HG03066 (cell line): ENCODE measurements around the gene ZNF12.
"Not testable (repeated sequence)": the region's sequence is repeated elsewhere in the genome, so short reads cannot be mapped to it uniquely, and the experiment has no call there.

Experiments
- ATAC-seq: cut with Tn5 transposase; IDR thresholded peaks from one replicate; pipeline ENCODE4 v1.9.1; 2021; ENCODE audit warnings: low read depth; ENCODE audit not compliant: unreplicated experiment

Gene ZNF12

GRCh38 chr7:6700793-6701192 is 6.0 kb downstream of the ZNF12 start:
- no peak for ATAC-seq

DNA sequence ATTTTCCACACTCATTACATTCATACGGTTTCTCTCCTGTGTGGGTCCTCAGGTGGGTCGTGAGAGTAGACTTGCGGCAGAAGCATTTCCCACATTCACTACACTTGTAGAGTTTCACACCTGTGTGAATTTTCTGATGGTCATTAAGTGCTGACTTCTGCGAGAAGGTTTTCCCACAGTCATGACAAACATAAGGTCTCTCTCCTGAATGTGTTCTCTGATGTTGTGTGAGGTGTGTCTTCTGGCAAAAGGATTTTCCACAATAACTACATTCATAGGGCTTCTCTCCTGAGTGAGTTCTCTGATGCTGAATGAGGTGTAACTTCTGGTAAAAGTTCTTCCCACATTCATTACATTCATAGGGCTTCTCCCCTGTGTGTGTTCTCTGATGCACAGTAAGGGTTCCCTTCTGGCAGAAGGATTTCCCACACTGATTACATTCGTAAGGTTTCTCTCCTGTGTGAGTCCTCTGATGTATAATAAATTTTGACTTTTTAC is 15.1 kb downstream of the ZNF12 start:
- no peak for ATAC-seq

GRCh38 chr7:6691103-6691502 is 15.6 kb downstream of the ZNF12 start:
- no peak for ATAC-seq

- no peak for ATAC-seq
Measured at GRCh38 chr7:6680146-6680545, 26.6 kb downstream of the ZNF12 start.

GRCh38 chr7:6675807-6676405 is 30.8 kb downstream of the ZNF12 start:
- ATAC-seq: no peak

- not testable (repeated sequence) for ATAC-seq
Measured at GRCh38 chr7:6670851-6671250, 35.9 kb downstream of the ZNF12 start.

DNA sequence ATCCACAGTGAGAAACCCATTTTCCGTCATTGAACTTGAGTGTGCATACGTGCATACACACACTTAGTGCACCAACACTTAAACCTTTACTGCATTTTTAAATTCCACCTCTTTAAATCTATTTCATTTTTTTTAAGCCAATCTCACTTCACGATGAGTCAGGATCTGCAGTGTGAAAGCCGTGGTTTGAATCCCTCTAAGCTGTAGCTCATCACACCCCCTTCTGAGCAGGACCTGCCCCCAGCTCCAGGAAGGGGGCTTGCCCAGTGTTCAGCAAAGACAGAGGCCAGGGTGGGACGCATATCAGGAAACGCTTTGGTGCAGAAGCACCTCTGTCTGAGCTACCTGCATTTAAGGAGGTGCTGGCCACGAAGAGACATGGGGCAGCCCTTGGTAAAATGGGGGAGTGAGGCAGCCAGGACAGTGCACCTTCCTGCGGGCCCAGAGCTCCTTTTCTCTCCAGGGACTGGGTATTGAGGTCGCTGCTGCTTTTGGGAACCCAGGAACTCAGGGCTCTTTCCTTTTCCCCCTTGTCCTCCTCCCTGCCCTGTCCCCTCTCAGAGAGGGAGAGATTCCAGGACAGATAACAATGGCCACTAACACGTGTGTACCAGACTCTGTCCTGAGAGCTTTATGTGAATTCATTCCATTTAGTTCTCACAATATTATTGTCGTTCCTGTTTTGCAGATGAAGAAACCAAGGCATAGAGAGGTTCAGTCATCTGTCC is 48.0 kb downstream of the ZNF12 start:
- no peak for ATAC-seq

DNA sequence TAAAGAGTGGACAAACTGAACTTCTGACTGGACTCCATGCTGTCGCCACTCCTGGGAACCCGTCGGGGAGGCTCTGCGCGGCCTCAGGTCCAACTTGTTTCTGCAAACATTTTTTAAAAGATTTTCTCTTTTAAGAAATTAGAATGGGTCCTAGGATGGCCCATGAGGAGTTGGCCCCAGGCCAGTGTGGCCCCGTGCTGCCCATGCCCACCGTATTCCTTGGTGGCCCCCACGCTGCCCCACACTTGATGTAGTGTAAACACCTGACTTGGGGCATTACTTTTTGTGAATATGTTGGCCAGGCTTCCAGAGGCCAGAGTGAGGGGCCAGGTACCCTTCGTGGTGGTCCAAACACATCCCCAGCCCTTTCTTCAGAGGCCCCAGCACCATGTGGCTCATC is 50.3 kb downstream of the ZNF12 start:
- ATAC-seq: no peak

DNA sequence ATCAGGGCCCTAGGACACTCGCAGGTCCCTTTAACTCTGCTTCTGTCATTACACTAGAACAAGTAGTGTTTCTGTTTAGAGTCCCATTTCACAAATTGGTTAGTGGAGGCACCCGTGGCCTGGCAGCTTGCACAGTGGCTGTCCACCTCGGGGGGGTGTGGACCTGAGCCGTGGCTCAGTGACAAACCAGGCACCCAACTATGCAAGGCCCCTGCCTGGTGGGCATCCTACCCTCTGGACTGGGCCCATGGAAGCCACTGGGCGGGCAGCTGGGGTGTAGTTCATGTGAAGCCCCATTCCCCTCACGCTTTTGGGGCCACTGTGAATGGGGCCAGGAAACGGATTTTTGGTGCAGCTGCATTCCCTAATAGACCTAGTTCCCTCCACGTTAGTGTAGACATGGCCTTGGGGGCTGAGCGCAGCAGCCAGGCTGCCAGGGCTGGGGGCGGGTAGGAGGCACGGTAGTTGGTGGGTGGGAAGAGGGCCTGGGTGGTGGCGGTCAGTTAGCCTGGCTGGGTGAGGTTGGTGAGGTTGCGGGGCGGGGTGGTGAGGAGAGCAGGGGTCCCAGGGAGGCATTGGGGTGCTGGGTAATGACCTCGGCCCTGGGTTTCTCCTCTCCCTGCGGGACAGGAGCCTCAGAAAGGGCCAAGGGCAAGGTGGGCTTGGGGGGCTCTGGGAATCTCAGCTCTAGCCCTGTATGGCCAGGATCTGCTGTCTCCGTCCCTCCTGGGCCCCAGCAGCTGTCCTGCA is 50.9 kb downstream of the ZNF12 start:
- no peak for ATAC-seq

DNA sequence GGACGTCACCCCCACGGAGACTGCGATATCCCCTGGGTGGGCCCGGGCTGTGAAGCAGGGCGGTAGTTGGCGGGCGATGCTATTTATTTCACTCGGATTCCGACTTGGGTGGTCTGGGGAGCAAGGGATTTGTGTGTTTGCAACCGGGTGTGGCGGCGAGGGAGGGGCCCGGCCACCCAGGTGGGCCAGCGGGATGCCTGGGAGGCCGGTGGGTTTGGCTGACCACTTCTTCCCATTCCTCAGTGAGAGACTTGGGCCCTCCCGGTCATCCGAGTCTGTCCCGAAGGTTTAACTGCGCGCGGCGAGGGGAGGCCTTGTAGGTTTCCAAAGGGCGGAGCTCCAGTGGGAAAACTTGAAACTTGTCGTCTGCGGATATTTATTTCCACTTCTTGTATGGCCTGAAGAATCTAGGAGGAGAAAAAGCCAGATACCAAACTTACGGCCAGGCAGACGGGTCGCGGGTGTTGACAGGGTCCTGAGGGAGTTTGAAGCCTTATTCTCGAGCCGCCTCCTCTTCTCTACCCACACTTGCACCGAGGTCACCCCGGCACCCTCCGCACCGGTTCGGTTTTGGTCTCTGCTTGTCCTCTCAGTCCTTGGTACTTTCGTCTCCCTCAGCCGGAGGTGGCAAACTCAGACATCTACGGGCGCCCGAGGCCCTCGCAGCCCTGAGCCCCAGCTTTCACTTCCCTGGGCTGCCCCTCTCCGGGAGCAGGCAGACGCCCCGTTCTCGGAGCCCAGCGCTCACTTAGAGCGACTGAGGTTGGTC is 51.7 kb downstream of the ZNF12 start:
- ATAC-seq: no peak

DNA sequence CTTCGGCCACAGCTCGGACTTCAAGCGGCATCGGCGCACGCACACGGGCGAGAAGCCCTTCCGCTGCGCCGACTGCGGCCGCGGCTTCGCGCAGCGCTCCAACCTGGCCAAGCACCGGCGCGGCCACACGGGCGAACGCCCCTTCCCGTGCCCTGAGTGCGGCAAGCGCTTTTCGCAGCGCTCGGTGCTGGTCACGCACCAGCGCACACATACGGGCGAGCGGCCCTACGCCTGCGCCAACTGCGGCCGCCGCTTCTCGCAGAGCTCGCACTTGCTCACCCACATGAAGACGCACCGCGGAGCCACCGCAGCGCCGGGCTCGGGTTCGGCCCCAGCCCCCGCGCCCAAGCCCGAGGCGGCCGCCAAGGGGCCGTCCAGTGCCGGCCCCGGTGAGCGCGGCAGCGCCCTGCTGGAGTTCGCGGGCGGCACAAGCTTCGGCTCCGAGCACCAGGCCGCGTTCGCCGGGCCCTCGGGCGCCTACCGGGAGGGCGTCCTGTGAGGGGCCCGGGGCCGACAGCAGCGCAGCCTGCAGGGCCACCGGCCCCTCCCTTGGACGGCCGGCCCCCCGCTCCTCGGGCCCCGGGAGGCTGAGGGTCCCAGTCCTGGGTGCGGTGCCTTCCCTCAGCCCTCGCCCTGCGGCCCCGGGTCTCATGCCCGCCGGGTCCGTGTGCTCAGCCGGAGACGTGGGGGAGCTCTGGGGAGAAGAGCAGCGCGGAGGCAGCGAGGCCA is 52.5 kb downstream of the ZNF12 start:
- no peak for ATAC-seq

DNA sequence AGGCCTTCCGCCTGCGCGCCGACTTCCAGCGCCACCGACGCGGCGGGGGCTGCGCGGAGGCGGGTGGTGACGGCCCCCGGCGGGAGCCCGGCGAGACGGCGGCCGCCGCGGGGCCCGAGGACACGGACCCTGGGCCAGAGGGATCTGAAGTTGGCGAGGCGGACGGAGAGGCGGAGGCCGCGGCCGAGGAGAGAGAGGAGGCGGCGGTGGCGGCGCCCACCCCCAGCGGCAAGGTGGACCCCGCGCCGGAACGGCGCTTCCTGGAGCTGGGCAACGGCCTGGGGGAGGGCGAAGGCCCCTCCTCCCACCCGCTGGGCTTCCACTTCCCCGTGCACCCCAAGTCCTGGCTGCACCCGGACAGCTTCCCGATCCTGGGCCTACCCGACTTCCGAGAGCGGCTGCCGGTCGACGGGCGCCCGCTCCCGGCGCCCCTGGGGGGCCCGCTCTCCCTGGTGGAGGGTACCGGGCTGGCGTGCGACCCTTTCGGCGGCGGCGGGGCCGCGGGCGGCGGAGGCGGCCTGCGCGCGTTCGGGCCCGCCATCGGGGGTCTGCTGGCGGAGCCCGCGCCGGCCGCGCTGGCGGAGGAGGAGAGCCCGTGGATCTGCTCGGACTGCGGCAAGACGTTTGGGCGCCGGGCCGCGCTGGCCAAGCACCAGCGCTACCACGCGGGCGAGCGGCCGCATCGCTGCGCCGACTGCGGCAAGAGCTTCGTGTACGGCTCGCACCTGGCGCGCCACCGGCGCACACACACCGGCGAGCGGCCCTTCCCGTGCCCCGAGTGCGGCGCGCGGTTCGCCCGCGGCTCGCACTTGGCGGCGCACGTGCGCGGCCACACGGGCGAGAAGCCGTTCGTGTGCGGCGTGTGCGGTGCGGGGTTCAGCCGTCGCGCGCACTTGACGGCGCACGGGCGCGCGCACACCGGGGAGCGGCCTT is 53.4 kb downstream of the ZNF12 start:
- ATAC-seq: no peak

- ATAC-seq: no peak
Measured at GRCh38 chr7:6652446-6653011, 54.2 kb downstream of the ZNF12 start.

DNA sequence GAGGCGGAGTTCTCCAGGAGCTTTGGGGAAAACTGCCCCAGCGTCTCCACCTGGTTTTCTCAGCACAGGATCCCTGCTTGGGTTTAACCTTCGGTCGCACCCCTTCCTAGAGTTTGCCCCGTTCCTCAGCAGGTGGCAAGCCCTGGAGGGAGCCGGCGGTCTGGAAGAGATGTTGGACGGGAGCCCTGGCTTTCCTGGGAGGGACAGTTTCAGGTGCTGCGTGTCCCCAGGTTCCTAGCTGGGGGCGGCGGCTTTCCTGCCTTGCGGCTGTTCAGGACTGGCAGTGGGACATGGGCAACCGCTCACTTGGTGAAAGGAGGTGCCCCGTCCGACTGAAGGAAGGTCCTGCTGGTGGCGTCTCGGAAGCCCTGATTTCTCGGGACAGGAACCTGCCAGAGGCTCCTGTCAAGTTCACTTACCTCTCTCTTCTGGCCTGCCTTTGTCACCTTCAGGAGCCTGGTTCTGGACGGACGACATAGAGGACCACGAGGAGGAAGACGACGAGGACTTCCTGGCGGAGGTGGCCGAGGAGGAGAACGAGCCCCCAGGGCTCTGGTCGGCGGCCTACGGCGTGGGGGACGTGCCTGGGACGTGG is 54.8 kb downstream of the ZNF12 start:
- ATAC-seq: no peak

DNA sequence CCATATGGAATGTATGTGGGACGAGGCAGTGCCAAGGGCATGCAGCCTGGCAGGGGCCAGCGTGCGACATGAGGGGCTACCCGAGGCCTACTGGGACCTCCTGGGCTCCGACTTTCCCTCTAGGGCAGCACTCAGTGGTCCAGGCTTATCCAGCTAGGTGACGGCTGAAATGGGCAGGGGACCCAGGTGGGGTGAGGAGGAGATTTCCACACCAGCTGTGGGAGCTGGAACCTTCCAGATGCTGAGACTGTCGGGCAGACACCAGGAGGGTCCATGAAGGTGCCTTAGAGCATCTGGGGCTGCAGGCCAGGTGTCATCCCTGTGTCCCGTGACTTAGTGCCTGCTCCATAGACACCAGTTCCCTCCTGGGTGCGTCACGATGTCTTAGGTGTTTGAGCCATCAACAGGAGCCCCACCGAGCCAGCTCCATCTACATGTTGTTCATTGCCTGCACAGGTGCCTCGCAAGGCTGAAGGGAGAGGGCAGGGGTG is 56.2 kb downstream of the ZNF12 start:
- no peak for ATAC-seq

GRCh38 chr7:6650086-6650485 is 56.7 kb downstream of the ZNF12 start:
- ATAC-seq: no peak

DNA sequence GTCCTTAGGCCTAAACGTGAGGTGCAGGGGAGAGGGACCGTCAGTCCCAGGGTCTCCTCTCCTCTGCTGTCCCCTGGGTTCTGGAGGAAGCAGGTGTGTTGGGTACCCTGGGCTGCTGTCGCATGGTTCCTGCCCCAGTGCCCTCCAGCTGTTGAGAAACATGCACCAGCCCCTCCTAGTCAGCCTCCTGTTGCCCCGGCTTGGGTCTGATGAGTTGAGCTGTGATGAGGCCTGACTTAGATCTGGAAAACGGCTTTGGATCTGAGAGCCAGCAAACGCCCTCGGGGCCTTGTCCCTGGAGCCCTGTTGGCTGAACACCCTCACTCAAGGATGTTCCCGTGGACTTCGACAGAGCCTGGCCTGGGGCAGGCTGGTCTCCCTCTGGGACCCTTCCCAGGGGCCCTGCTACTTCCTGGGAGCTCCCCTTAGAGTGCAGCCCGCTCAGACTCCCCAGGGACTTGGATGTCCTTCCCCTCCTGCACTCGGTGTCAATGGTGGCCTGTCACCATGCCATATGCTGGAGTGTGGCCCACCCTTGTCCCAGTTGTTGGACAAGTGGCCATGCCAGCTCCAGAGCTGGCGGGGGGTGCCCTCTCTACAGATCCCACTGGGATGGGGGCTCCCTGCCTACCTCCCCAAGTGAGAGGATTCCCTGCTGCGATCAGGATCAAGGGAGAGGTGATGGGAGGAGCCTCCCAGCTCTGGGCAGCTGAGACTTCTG is 57.3 kb downstream of the ZNF12 start:
- ATAC-seq: no peak

DNA sequence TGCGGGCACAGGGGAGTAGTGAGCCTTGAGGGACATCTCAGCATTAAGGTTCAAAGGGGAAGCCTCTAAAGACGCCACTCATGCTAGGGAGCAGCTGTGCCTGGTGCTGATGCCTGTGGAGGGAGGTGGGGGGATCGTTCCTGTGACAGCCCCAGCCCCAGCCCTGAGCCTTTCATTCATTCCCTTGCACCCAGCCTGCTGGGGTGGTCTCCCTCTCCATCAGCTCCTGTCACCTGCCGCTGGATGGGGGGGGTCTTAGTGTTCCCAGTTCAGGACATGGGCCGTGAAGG is 58.0 kb downstream of the ZNF12 start:
- ATAC-seq: no peak
